Mucosa of stomach (tissue), 1 donor: ENCODE results near the gene NHERF2.
A peak's percentile ranks its signal among the peaks of the same experiment; 100 is the strongest.

ENCODE experiments used
- H3K27me3 ChIP-seq: one replicate; pipeline ENCODE4 v1.7.0; 2013; ENCODE audit warnings: mild to moderate bottlenecking, low read length; ENCODE audit not compliant: control insufficient read depth, insufficient read depth
- H3K36me3 ChIP-seq: one replicate; pipeline ENCODE4 v1.7.0; 2013; ENCODE audit warnings: low read length; ENCODE audit not compliant: control insufficient read depth, insufficient read depth
- H3K4me1 ChIP-seq: one replicate; pipeline ENCODE4 v1.7.0; 2013; ENCODE audit warnings: mild to moderate bottlenecking, low read length; ENCODE audit not compliant: control insufficient read depth, insufficient read depth
- H3K4me3 ChIP-seq: one replicate; pipeline ENCODE4 v1.7.0; 2013; ENCODE audit warnings: low read length
- H3K9ac ChIP-seq: one replicate; pipeline ENCODE4 v1.7.0; 2013; ENCODE audit warnings: mild to moderate bottlenecking, low read length, moderate library complexity
- H3K9me3 ChIP-seq: one replicate; pipeline ENCODE4 v1.7.0; 2013; ENCODE audit warnings: mild to moderate bottlenecking, low read length, moderate library complexity; ENCODE audit not compliant: control insufficient read depth
- donor health status: Pancreatic carcinoma.

NHERF2 gene

DNA sequence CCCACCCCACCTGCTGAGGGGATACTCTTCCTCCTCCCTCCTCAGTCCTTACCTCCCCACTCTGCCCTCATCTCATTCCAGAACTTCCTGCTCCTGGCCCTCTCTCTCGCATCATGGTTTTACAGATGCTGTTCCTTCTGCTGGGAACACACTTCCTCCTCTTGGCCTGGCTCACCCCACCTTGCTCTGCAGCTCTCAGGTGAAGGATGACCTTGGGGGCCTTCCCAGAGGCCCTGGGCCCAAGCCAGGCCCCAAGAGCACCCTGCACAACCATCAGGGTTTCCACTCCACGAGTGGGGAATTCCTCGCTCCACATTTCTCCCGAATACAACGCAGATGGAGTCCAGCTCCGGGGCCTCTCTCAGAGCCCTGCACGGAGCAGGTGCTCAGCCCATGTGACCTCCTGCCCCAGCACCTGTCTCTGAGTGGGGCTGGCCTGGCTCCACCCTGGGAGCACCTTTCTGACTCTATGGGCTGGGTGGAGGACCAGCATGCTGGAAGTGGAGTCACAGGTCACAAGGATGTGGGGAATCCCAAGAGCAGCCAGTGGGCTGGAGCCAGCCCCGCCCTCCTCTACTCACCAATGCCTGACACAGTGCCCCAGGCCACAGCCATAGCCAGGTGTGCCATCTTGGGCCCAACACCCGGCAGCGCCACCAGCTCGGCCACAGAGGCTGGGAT, 16.4 kb downstream of the NHERF2 start:
- Histone ChIP-seq H3K27me3 (no peaks in the 10 kb centered on the region), H3K4me3 (no peak overlapping the region), H3K9me3 (no peaks in the 10 kb centered on the region), H3K4me1 (peaks cover 74% of the 10 kb centered on the region), H3K36me3 (no peaks in the 10 kb centered on the region), H3K9ac (peak overlapping the region; percentile 7)

DNA sequence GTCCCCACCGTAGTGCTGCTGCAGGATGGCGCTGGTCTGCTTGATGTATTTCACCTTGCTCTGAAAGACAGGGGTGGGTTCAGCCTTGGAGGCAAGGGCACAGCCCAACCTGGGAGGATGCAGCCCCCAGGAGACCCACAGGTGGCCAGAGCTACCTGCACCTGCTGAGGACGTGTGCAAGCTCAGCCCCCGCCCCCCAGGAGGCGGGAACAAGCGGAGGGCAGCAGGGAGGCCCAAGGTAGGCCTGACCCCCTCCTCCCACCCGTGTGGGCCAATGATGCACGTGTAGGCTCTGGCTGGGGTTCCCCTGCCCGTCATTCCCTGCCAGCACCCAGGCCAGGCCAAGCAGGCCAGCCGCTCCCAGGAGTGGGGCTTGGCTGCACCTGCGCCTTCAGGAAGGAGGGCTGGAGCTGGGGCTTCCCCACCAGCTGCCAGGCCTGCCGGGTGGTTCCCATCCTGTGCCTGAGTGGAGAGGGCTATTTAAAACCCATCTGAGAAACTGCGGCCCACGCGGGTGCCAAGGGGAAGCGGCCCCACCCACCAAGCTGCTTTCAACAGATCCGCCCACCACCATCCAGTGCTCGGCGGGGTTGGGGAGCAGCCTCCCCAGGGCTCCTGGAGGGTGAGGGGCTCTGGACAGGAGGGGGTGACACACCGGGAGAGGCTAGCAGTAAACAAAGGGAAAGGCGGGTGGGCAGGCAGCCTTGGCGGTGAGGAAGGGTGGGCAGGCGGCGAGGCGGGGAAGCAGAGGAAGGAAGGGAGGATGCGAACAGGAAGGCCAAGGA, 17.2 kb downstream of the NHERF2 start:
- Histone ChIP-seq H3K36me3 (no peaks in the 10 kb centered on the region), H3K9me3 (no peaks in the 10 kb centered on the region), H3K4me1 (peaks cover 72% of the 10 kb centered on the region), H3K4me3 (no peak overlapping the region), H3K27me3 (no peaks in the 10 kb centered on the region), H3K9ac (peak overlapping the region; percentile 7)

DNA sequence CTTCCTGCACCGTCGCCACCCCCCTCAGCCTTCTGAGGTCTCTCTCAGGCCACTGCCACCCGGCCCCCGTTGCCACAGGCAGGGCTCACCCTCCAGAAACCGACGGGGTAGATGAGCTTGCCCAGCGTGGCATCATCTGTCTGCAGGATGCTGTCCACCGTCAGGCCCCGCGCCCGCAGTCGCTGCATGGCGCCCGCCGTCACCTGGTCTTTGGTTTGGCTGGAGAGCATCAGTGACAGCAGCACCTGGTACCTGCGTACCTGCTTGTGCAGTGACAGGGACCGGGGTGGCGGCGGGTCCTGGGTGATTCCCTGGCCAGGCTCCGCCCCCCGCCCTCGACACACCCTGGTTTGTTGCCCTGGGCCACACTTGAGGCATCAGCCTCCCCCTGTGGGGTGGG, 17.8 kb downstream of the NHERF2 start:
- Histone ChIP-seq H3K36me3 (no peaks in the 10 kb centered on the region), H3K4me3 (no peak overlapping the region), H3K27me3 (no peaks in the 10 kb centered on the region), H3K9me3 (no peaks in the 10 kb centered on the region), H3K4me1 (peaks cover 70% of the 10 kb centered on the region), H3K9ac (no peak overlapping the region)

DNA sequence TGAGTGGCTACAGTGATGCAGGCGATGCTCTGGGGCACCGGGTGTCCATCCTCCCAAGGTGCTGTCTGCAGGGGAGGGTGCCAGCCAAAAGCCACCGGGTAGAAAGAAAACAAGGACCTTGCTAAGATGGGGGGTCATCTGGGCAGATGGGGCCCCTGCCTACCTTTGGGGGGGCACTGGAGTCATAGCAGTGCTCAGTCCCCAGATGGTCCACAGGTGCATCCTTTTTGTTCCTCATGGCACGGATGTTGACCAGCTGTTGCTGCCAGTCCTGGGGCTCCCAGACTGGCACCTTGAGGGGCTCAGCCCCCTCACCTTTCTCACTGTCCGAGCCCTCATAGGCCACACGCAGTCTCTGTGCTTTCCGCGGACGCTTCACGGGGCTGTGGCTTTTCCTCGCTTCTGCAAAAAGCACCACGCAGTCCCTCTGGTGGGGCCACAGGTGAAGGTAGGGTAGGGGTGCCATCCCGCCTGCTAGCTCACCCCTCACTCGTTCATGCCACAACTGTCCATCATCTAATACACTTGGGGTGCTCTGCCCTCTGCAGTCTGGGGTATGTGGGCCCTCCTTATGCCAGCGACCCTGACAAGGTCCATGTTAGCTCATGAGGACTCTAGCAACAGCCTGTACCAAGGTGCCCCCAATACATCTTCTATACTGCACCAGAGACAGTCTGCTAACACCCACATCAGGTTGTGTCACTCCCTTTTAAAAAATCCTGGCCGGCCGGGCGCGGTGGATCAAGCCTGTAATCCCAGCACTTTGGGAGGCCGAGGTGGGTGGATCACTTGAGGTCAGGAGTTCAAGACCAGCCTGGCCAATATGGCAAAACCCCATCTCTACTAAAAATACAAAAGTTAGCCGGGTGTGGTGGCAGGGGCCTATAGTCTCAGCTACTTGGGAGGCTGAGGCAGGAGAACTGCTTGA, 19.5 kb downstream of the NHERF2 start:
- H3K4me1 ChIP-seq, result peaks cover 54% of the 10 kb centered on the region
- no peaks in the 10 kb centered on the region for H3K9me3 ChIP-seq
- no peaks in the 10 kb centered on the region for H3K36me3 ChIP-seq
- H3K4me3 ChIP-seq, result peak overlapping the region; percentile 96
- no peaks in the 10 kb centered on the region for H3K27me3 ChIP-seq
- H3K9ac ChIP-seq, result peak overlapping the region; percentile 87

DNA sequence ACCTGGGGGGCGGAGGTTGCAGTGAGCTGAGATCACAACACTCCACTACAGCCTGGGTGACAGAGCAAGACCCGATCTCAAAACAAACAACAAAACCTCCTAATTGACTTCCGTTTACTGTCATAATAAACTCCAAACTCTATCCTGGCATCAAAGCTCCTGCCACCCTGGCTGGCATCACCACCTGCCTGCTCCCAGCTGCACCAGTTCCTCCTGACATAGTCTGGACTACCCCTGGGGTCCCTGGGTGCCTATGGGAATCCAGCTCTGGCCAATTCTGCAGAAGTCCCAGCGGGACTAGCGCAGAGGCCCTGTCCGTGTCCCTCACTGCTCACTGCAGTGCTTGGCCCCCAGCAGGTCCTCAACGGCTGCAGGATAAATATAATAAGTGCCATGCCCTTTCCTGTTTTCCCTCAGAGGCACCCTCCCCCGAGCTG, 20.2 kb downstream of the NHERF2 start:
- Histone ChIP-seq H3K27me3 (no peaks in the 10 kb centered on the region), H3K9me3 (no peaks in the 10 kb centered on the region), H3K4me1 (peaks cover 47% of the 10 kb centered on the region), H3K4me3 (peak overlapping the region; percentile 96), H3K36me3 (no peaks in the 10 kb centered on the region), H3K9ac (peak overlapping the region; percentile 87)

DNA sequence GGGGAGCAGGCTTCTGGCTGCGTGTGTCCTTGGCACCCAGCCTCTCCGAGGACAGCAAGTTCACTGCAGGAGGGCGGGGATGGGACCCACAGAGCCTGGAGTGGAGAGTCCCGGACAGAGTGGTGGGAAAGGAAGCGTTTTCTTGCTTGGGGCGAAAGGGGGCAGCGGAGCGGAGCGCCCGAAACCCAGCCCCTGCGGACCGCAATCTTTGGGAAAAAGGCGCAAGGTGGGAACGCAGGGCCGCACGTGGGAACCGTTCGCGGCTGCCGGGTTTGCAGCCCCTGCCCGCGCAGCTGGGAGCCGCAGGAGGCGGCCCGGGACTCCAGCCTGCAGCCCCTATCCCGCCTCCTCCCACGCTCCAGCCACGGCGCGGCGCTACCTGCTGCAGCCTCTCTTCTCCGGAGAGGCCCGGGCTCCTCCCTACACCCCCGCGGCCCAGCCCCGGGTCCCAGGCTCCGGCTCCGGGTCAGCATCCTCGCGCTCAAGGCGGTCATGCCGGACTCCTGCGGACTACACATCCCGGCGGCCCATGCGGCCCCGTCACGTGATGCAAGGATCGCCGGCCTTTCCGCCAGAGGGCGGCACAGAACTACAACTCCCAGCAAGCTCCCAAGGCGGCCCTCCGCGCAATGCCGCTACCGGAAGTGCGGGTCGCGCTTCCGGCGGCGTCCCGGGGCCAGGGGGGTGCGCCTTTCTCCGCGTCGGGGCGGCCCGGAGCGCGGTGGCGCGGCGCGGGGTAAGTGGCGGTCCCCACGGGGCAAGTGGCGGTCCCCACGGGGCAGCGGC, 20.8 kb downstream of the NHERF2 start, which contains the start of the genes NTHL1 and TSC2:
NTHL1 (minus strand) TSS at position 505 of the 786 bp plus-strand sequence; CDS start at position 494, 11 bp downstream.
TSC2 (plus strand) TSS at position 656 of the 786 bp plus-strand sequence. CDS start 631 bp downstream, outside the sequence.
- H3K4me3 ChIP-seq, result peak within 1 kb of the TSS; percentile 96
- no peaks in the 10 kb centered on the region for H3K36me3 ChIP-seq
- peaks cover 41% of the 10 kb centered on the region for H3K4me1 ChIP-seq
- H3K9me3 ChIP-seq, result no peaks in the 10 kb centered on the region
- H3K9ac ChIP-seq, result peak within 1 kb of the TSS; percentile 87
- no peaks in the 10 kb centered on the region for H3K27me3 ChIP-seq

DNA sequence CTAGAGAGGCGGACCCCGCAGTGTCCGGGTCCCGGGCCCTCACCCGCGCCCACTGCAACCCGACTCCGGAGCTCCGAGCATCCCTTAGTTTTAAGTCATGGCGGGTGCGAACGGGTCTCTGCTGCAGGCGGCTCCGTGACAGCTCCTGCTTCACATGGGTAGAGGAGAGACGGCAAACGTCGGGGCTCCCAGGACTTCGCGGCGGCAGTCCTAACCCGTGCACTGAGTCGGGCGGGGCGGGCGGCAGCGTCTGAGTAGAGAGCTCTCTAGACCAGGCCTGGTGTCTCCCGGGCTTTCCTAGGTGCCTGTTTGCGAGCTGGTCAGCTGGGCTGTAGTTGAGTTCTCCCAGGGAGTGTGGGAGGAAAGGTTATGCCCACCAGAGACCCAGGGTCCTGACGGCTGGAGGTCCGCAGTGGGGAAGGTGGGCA, 21.4 kb downstream of the NHERF2 start:
- Histone ChIP-seq H3K36me3 (no peaks in the 10 kb centered on the region), H3K9me3 (no peaks in the 10 kb centered on the region), H3K27me3 (no peaks in the 10 kb centered on the region), H3K4me1 (peaks cover 37% of the 10 kb centered on the region), H3K4me3 (peak overlapping the region; percentile 96), H3K9ac (peak overlapping the region; percentile 87)

DNA sequence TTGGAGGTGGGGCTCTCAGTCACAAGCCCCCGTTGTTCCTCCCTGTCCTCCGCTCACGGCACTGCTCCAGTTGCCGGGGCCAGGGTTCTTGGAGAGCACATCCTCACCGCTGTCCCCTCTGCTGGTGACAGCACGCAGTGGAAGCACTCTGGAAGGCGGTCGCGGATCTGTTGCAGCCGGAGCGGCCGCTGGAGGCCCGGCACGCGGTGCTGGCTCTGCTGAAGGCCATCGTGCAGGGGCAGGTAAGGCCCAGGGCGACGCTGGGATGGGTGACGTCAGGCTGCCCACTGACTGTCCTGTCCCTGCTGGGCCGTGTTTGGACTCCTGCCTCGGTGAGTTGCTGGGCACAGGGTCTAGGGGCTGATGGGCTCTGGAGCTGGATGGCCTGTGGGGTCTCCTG, 26.5 kb downstream of the NHERF2 start:
- H3K4me3 ChIP-seq, result no peak overlapping the region
- H3K36me3 ChIP-seq, result no peaks in the 10 kb centered on the region
- no peaks in the 10 kb centered on the region for H3K27me3 ChIP-seq
- H3K9ac ChIP-seq, result no peak overlapping the region
- H3K4me1 ChIP-seq, result peaks cover 29% of the 10 kb centered on the region
- no peaks in the 10 kb centered on the region for H3K9me3 ChIP-seq

DNA sequence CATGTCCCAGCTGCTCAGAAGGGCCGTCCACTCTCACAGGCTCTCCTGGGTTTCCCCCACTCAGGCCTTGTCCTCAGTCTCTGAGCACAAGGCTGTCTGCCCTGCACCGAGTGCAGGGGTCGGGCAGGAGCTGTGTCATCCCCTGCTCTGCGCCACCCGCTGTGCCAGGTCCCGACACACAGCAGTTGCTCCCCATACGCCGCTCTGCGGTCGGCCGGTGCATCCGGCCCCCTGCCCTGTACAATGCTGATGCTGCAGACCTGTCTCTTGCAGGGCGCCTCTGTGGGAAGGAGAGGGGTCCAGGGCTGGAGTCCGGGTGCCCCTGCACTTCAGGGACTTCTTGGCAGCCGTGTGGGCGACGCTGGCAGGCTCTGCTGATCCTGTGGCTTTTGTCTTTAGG, 27.2 kb downstream of the NHERF2 start:
- Histone ChIP-seq H3K27me3 (no peaks in the 10 kb centered on the region), H3K4me3 (no peak overlapping the region), H3K36me3 (no peaks in the 10 kb centered on the region), H3K9me3 (no peaks in the 10 kb centered on the region), H3K9ac (peak overlapping the region; percentile 62), H3K4me1 (peaks cover 24% of the 10 kb centered on the region)

DNA sequence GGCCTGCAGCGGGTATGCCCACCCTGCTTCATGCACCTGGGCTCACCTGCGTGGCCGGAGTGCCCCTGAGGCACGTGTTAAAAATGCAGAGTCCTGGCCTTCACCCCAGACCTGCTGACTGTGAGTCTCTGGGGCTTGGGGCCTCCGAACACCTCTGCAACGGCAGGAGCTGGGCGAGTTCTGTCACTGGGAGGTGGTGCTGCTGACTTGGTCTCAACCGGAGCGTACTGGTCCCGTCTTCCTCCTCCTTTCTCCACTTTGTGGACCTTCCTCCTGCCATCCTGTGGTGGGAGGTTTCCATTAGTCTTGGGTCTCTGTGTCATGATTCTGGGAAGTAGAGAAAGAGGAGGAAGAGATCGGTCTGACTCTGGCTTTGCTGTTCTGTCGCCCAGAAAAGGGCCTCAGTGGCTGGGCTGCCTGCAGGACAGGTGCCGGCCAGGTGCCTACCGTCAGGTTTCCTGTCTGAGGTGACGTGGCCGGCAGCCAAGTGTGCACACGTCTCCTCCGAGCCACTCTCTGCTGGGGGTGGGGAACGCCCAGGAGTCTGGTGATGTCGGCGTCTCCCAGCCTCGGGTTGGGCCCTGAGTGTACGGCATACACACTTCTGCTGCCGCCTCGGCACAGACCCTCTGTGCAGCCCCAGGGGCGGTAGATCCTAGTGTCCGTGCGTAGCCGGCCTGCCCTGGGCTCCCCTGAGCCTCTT, 28.0 kb downstream of the NHERF2 start:
- H3K4me1 ChIP-seq, result peaks cover 19% of the 10 kb centered on the region
- peak overlapping the region; percentile 18 for H3K4me3 ChIP-seq
- no peaks in the 10 kb centered on the region for H3K9me3 ChIP-seq
- peak overlapping the region; percentile 62 for H3K9ac ChIP-seq
- no peaks in the 10 kb centered on the region for H3K36me3 ChIP-seq
- no peaks in the 10 kb centered on the region for H3K27me3 ChIP-seq
